Testis (tissue), 2 donors: ENCODE measurements around the gene CYP4V2.

Source experiments
- POLR2A ChIP-seq: fragments of 450-650 bp; IDR thresholded peaks from one replicate; pipeline ENCODE4 v1.6.1; 2017; ENCODE audit warnings: antibody characterized with exemption, mild to moderate bottlenecking, moderate library complexity
- TF ChIP-seq, protein P1 (sequence below), 3 experiments: fragments of 450-650 bp in 2 of 3; fragments of 200-600 bp in 1 of 3; sonication (generic) in 1 of 3; IDR thresholded peaks; one replicate each; pipeline ENCODE4 v1.5.1; 2016 to 2019; ENCODE audit warnings: antibody characterized with exemption in 3 of 3, mild to moderate bottlenecking in 2 of 3, moderate library complexity in 1 of 3

DNA sequence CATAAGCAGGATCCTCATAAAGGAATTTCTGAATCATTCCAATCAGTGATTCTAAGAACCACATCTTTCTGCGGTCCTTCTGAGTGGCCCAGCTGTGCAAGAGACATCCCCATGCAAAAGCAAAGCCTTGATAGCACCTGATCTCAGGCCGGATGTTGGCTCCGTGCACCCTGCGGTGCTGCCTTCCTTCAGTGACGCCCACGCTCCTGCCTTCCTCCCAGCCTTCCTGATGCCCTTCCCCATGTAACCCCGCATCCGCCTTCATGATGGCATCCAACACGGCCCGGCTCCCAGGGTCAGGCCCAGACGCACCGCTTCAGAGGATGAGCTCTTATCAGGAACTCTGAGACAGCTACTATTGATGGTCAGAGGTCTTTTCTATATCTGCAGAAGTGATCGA, 20.4 kb upstream of the CYP4V2 start:
- TF ChIP-seq, protein P1, sequence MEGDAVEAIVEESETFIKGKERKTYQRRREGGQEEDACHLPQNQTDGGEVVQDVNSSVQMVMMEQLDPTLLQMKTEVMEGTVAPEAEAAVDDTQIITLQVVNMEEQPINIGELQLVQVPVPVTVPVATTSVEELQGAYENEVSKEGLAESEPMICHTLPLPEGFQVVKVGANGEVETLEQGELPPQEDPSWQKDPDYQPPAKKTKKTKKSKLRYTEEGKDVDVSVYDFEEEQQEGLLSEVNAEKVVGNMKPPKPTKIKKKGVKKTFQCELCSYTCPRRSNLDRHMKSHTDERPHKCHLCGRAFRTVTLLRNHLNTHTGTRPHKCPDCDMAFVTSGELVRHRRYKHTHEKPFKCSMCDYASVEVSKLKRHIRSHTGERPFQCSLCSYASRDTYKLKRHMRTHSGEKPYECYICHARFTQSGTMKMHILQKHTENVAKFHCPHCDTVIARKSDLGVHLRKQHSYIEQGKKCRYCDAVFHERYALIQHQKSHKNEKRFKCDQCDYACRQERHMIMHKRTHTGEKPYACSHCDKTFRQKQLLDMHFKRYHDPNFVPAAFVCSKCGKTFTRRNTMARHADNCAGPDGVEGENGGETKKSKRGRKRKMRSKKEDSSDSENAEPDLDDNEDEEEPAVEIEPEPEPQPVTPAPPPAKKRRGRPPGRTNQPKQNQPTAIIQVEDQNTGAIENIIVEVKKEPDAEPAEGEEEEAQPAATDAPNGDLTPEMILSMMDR (IDR thresholded peaks at IDR 0.05) = no peak
- TF ChIP-seq POLR2A = no peak
